ENCODE measurements around the gene C2CD4C.

DNA sequence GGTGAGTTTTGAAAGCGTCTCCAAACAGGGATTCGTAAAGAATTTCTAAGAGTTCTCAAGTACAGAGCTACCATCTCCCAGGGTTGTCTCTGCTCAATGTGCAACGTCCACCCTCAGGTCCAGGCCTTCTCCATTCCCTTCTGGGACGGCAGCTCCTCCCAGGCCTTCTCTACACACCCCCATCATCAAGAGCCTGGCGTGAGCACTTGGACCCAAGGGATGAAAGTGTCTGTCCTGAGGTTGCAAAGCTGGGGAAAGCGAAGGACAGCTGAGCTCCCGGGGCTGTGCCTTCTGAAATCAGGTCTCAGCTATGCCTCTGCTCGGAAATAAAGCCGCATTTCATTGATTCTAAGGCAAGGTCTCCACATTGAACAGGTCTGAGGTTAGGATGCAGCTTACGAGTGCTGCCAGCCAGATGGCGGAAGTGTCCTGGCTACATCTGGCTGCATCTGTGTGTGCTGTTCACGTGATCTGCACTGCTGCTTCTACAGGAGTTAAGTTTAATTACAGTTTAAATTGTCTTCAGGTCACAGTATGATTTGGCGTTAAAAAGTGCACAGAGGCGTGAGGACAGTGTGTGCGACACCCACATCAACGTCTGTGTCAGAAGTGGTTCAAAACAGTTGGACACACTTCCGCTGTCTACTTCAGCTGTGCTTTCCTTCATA is 37.3 kb downstream of the C2CD4C start:
- TF ChIP-seq SUZ12 (IDR thresholded peaks at IDR 0.05; ENCODE audit: unreplicated experiment) (no peak), POLR2A (IDR thresholded peaks at IDR 0.05; ENCODE audit: low read depth, low read length) (no peak), EGR1 (IDR thresholded peaks at IDR 0.05; ENCODE audit: borderline replicate concordance in 1 of 2, low read depth in 2 of 2, low read length in 2 of 2) (no peak), KDM1A (IDR thresholded peaks at IDR 0.05; ENCODE audit: borderline replicate concordance) (no peak), ZNF384 (IDR thresholded peaks at IDR 0.05; ENCODE audit: borderline replicate concordance, low read depth, low read length) (no peak), EP300 (IDR thresholded peaks at IDR 0.05; ENCODE audit: borderline replicate concordance in 1 of 2, control insufficient read depth in 1 of 2, low read depth in 2 of 2, low read length in 2 of 2) (no peak), EZH2 (IDR thresholded peaks at IDR 0.05; ENCODE audit: borderline replicate concordance, control insufficient read depth, low read depth, low read length) (no peak), SMC3 (IDR thresholded peaks at IDR 0.05; ENCODE audit: borderline replicate concordance, low read length) (no peak), FOXK2 (IDR thresholded peaks at IDR 0.05) (no peak), MYC (IDR thresholded peaks at IDR 0.05; ENCODE audit: insufficient read depth, insufficient read length, insufficient replicate concordance, low read length, severe bottlenecking) (no peak), NRF1 (conservative IDR thresholded peaks at IDR 0.05; ENCODE audit: low read depth, low read length) (no peak)
- TF ChIP-seq, protein P1, sequence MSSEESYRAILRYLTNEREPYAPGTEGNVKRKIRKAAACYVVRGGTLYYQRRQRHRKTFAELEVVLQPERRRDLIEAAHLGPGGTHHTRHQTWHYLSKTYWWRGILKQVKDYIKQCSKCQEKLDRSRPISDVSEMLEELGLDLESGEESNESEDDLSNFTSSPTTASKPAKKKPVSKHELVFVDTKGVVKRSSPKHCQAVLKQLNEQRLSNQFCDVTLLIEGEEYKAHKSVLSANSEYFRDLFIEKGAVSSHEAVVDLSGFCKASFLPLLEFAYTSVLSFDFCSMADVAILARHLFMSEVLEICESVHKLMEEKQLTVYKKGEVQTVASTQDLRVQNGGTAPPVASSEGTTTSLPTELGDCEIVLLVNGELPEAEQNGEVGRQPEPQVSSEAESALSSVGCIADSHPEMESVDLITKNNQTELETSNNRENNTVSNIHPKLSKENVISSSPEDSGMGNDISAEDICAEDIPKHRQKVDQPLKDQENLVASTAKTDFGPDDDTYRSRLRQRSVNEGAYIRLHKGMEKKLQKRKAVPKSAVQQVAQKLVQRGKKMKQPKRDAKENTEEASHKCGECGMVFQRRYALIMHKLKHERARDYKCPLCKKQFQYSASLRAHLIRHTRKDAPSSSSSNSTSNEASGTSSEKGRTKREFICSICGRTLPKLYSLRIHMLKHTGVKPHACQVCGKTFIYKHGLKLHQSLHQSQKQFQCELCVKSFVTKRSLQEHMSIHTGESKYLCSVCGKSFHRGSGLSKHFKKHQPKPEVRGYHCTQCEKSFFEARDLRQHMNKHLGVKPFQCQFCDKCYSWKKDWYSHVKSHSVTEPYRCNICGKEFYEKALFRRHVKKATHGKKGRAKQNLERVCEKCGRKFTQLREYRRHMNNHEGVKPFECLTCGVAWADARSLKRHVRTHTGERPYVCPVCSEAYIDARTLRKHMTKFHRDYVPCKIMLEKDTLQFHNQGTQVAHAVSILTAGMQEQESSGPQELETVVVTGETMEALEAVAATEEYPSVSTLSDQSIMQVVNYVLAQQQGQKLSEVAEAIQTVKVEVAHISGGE (CRISPR knock-in tag; IDR thresholded peaks at IDR 0.05): no peak
- TF ChIP-seq, protein P2, sequence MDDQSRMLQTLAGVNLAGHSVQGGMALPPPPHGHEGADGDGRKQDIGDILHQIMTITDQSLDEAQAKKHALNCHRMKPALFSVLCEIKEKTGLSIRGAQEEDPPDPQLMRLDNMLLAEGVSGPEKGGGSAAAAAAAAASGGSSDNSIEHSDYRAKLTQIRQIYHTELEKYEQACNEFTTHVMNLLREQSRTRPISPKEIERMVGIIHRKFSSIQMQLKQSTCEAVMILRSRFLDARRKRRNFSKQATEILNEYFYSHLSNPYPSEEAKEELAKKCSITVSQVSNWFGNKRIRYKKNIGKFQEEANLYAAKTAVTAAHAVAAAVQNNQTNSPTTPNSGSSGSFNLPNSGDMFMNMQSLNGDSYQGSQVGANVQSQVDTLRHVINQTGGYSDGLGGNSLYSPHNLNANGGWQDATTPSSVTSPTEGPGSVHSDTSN (IDR thresholded peaks at IDR 0.05; ENCODE audit: insufficient replicate concordance, low read depth, low read length): no peak
- TF ChIP-seq, protein P3, sequence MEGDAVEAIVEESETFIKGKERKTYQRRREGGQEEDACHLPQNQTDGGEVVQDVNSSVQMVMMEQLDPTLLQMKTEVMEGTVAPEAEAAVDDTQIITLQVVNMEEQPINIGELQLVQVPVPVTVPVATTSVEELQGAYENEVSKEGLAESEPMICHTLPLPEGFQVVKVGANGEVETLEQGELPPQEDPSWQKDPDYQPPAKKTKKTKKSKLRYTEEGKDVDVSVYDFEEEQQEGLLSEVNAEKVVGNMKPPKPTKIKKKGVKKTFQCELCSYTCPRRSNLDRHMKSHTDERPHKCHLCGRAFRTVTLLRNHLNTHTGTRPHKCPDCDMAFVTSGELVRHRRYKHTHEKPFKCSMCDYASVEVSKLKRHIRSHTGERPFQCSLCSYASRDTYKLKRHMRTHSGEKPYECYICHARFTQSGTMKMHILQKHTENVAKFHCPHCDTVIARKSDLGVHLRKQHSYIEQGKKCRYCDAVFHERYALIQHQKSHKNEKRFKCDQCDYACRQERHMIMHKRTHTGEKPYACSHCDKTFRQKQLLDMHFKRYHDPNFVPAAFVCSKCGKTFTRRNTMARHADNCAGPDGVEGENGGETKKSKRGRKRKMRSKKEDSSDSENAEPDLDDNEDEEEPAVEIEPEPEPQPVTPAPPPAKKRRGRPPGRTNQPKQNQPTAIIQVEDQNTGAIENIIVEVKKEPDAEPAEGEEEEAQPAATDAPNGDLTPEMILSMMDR (IDR thresholded peaks at IDR 0.05 in 2 of 3, conservative IDR thresholded peaks at IDR 0.05 in 1 of 3; ENCODE audit: control insufficient read depth in 2 of 3, extremely low read depth in 1 of 3, insufficient read depth in 1 of 3, low read depth in 3 of 3, low read length in 3 of 3): no peak
